DMS153 treated with DMSO at 0.1 percent for 48 hours (cell line): ENCODE measurements around the gene MGST2.
A peak's percentile ranks its signal among the peaks of the same experiment; 100 is the strongest.
"Not testable (repeated sequence)": the region's sequence is repeated elsewhere in the genome, so short reads cannot be mapped to it uniquely, and the experiment has no call there.

Experiments used
- DNase-seq: peaks from one replicate; lab custom pipeline; 2025; ENCODE audit not compliant: unreplicated experiment; lab: John Stamatoyannopoulos, UW

Gene MGST2

GRCh38 chr4:139665690-139666529, at the start of gene MGST2:
Gene MGST2 (plus strand): TSS chr4:139665819. CDS start chr4:139666020, 201 bp downstream.
- DNase-seq, result peak; percentile 79

DNA sequence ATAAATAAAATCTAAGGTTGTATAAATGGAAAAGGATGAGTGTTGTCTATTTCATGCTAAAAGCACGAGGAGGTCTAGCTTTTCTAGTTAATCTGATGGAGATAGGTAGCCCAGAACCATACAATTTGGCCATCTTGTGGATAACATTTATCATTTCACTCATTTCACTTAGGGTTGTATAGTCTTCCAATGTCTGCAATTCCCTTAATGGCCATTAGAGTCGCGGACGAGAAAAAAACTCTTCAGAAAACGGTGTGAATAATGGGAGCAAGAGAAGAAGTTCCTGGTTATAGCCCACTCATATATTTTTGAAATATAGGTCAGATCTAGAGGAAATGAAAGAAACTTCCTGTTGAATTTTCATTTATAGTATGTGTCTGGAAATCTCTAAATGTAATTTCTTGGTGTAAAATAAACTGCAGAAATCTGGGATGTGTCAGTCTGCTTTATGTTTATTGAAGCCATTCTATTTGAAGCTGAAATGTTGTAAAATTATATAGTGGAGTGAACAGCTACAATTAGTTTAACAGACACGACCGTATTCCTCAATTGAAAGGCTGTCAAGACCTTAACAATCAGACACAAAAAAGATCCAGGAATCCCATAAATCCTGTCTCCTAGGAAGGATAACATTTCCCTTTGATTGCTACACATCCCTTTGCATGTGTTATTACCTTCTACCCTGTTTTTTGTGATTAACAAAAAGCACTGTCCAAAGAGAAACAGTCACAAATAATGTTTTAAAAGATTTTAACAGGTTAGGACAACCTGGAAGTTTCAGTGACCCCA, 47.7 kb upstream of the MGST2 start:
- no peak for DNase-seq

GRCh38 chr4:139619644-139620043, 46.0 kb upstream of the MGST2 start:
- no peak for DNase-seq

DNA sequence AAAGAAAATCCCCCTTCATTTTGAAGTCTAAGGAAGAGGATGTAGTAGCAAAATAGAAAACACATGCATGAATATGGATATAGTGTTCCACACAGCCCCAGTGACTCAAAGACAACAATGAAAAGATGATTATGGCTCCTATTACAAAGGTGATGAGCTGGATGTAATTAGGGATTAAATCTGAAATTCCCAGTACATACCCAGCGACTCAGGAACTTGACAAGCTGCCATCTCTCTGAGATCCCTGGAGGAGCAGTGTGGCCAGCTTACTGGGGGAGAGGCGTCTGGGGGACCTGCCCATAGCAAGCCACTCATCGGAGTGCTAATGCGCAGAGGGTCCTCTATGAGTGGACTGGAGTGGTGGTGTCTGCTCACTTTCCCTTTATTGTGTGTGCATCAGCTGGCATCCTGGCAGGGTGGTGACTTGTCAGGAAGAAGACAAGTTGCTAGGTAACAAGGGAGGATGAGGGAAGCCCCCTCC, 42.7 kb upstream of the MGST2 start:
- no peak for DNase-seq

DNA sequence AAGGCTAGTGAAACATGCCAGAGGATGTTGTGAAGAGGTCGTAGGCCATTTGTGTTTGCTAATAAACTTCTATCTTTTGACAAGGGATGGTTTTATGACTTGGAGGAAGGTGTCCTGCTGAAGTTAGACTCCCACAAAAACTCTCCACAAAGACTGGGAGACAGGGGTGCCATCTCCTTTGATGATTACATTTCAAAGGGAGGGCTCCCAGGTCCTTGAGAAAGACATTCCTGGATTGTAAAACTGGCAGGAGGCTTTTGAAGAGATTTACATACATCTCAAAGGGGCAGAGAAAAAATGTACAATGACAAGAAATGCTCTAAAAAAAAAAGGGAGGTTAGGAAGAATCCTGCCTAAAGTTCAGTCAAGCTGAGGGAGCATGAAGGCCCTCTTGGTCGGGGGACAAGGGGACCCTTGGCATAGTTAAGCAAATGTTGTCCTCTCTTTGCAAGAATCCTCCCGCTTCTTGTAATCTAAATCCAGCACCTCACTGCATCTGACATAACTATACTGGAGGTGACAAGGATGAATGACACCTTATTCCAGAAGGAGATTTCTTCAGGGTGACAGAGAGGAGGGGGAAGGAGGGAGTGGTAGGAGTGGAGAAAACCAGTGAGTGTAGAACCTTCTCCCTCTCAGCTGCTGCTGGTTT, 41.1 kb upstream of the MGST2 start:
- no peak for DNase-seq

- no peak for DNase-seq
Observed at GRCh38 chr4:139625093-139625455, 40.5 kb upstream of the MGST2 start.

- DNase-seq, result no peak
Observed at GRCh38 chr4:139625482-139625881, 40.1 kb upstream of the MGST2 start.

GRCh38 chr4:139628184-139629012, 37.2 kb upstream of the MGST2 start:
- peak; percentile 31 for DNase-seq

- no peak for DNase-seq
Observed at GRCh38 chr4:139629436-139630125, 36.0 kb upstream of the MGST2 start.

DNA sequence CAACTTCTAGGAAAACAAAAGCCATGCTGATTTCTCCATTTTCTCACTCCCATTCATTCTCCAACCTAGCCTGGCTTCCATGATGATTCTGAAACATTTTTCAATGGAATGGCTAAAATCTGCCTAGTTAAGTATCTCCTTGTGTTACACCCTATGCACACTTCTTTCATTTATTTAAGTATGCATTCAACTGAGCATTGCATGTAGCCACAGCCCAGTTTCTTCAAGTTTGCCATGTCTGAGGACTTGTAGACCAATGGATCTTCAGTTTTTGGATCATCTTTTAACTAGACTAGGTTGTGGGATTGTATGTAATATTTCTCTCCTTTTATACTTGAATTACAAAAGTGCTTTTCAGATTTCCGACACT, 35.5 kb upstream of the MGST2 start:
- no peak for DNase-seq

DNA sequence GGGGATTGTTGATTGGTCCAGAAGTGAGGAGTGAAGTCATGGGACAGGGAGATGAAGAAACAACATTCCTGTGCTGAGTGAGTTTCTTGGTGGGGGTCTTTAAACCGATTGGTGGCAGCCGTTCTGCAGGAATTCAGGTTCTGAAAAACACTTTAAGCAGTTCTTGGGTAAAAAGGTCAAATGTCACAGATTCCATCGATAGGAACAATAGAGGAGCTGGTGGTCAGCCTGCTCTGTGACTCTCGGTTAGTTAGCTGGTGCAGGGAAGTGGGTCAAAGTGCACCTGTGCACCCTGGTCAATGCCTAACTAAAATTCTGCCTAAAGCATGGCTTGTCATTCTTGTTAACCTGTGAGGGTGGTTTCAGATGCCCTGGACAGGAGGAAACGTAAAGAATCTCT, 34.6 kb upstream of the MGST2 start:
- DNase-seq, result no peak

DNA sequence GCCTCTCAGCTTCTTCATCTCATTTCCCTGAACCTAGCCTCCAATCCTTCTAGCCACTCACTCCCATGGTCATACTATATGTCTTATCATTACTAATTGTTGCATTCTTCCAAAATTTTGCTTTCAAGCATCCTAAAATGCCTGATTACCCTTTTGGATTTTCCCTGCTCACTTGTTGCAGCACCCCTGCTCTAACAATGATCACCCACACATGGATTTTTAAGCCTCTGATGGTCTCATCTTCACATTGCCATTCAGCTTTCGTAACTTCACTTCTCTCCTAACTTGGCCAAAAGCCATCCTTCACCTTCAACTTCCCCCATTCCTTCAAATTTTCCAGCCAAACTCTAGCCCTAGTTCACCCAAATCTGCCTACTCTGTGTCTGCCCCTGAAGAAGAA, 33.8 kb upstream of the MGST2 start:
- DNase-seq, result no peak

- DNase-seq, result not testable (repeated sequence)
Observed at GRCh38 chr4:139632739-139633138, 32.9 kb upstream of the MGST2 start.

DNA sequence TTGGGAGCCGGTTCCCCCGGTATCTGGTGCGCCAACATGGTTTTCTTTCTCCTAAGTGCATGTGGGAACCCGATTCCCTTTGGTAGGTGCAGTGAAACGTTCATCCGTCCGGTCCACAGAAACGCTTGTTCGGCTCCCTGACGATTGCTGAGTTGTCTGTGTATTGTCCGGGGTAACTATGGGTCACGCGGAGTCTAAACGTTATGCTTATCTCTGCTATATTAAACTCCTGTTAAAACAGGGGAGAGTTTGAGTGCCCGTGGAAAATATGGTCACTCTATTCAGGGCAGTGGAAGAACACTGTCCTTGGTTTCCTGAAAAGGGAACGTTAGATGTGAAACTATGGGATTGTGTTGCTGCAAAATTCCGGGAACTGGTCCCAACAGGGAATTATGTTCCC, 32.4 kb upstream of the MGST2 start:
- no peak for DNase-seq

GRCh38 chr4:139633661-139634060, 32.0 kb upstream of the MGST2 start:
- peak; percentile 70 for DNase-seq

- DNase-seq, result no peak
Observed at GRCh38 chr4:139635966-139636365, 29.7 kb upstream of the MGST2 start.

- not testable (repeated sequence) for DNase-seq
Observed at GRCh38 chr4:139638306-139638705, 27.3 kb upstream of the MGST2 start.

- DNase-seq, result no peak
Observed at GRCh38 chr4:139639654-139640053, 26.0 kb upstream of the MGST2 start.

DNA sequence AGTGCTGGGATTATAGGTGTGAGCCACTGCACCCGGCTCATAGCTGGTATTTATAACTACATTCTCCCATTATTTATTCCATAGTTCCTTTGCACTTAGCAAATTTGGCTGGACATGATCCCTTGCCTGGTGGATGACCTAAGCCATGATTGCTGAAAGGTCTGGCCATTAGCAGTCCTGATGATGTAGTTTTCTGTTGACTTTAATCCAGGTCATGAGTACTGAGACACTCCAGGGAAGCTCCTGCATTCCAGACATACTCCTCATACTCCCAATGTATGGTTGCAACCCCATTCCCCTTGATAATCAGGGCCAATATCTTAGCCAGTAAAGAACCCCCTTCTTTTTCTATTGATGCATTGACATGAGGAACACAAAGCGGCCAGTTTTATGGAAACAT, 24.4 kb upstream of the MGST2 start:
- DNase-seq, result no peak

DNA sequence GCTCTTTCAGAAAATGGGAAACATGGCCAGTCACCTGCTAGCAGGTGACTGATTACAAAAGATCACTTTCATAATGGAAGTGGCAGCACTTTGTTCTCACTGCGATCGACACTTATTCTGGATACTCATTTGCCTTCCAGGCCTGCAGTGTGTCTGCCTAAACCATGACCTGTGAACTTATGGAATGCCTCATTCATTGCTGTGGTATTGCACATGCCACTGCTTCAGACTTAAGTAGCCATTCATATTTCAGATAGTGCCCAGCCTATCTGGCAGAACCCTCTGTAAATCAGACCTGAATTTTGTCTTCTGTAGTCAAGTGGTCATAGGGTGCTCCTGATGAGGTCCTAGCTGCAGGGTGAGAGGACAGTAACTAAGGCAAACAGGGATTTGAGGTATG, 23.3 kb upstream of the MGST2 start:
- DNase-seq, result no peak
